IMR-90 (cell line): Measurements from ENCODE around the gene ETV3L. TPM values are rescaled to one million over a fixed set of nuclear protein-coding genes. Genes with fewer than 3 reads are reported as not detected.

Source experiments
- ATAC-seq: fragments of 200-7000 bp; cut with Tn5 transposase; 2 replicates; pipeline ENCODE4 v1.9.1; 2020; ENCODE audit warnings: low read depth, mild to moderate bottlenecking, moderate library complexity
- BruUV-seq: library from RNA; stranded (reverse); fragments of 400-500 nt; replicated peaks from 2 replicates; lab custom pipeline; 2021; lab: Mats Ljungman, UMichigan
- CTCF ChIA-PET: fragments of 300-600 bp; formaldehyde crosslinking; extraction: SDS; loops from one replicate; lab custom pipeline; 2021; ENCODE audit warnings: antibody characterized with exemption; lab: Yijun Ruan, JAX
- POLR2A ChIA-PET: fragments of 300-600 bp; sonication (Branson Sonifier 250); formaldehyde crosslinking; loops from one replicate; lab custom pipeline; 2022; ENCODE audit warnings: antibody characterized with exemption; ENCODE audit not compliant: unreplicated experiment; lab: Charles Lee
- DNase-seq: peaks from one replicate; pipeline ENCODE4 v3.0.0; 2013
- H2AFZ ChIP-seq: replicated peaks from 2 replicates; pipeline ENCODE3; 2013; ENCODE audit warnings: low read length, mild to moderate bottlenecking; ENCODE audit not compliant: poor library complexity
- H2AK5ac ChIP-seq: 2 replicates; pipeline ENCODE4 v1.6.1; 2013; ENCODE audit warnings: low read depth, low read length, inconsistent platforms
- H2AK9ac ChIP-seq: replicated peaks from 2 replicates; pipeline ENCODE3; 2013; ENCODE audit warnings: mild to moderate bottlenecking, low read depth, low read length, moderate library complexity; ENCODE audit not compliant: poor library complexity
- H2BK120ac ChIP-seq: 2 replicates; pipeline ENCODE4 v1.6.1; 2013; ENCODE audit warnings: low read depth, low read length, inconsistent platforms
- H2BK15ac ChIP-seq: 3 replicates; pipeline ENCODE4 v1.6.1; 2013; ENCODE audit warnings: low read depth, low read length, inconsistent platforms
- H2BK20ac ChIP-seq: 2 replicates; pipeline ENCODE4 v1.6.1; 2013; ENCODE audit warnings: low read depth, mild to moderate bottlenecking, inconsistent platforms, low read length, moderate library complexity
- H2BK5ac ChIP-seq: 2 replicates; pipeline ENCODE4 v1.6.1; 2013; ENCODE audit warnings: mild to moderate bottlenecking, low read depth, low read length, inconsistent platforms; ENCODE audit not compliant: poor library complexity, severe bottlenecking
- H3K14ac ChIP-seq: replicated peaks from 2 replicates; pipeline ENCODE4 v1.6.1; 2013; ENCODE audit warnings: low read depth, low read length, inconsistent platforms
- H3K18ac ChIP-seq: 2 replicates; pipeline ENCODE4 v1.6.1; 2013; ENCODE audit warnings: low read depth, low read length, control low read depth
- H3K23ac ChIP-seq: 2 replicates; pipeline ENCODE4 v1.6.1; 2013; ENCODE audit warnings: low read depth, low read length, inconsistent platforms
- H3K27ac ChIP-seq: 2 replicates; pipeline ENCODE4 v1.5.1; 2013; ENCODE audit warnings: mild to moderate bottlenecking, control low read depth, low read length; ENCODE audit not compliant: insufficient read depth
- H3K27me3 ChIP-seq: 2 replicates; pipeline ENCODE4 v1.6.1; 2013; ENCODE audit warnings: low read length; ENCODE audit not compliant: control insufficient read depth, insufficient read depth
- H3K36me3 ChIP-seq: 2 replicates; pipeline ENCODE4 v1.6.1; 2013; ENCODE audit warnings: low read length, mixed read lengths; ENCODE audit not compliant: control insufficient read depth, insufficient read depth
- H3K4ac ChIP-seq: 2 replicates; pipeline ENCODE4 v1.6.1; 2013; ENCODE audit warnings: low read depth, low read length, inconsistent platforms
- H3K4me1 ChIP-seq: 2 replicates; pipeline ENCODE4 v1.6.1; 2013; ENCODE audit warnings: low read length, mixed read lengths; ENCODE audit not compliant: control insufficient read depth, insufficient read depth
- H3K4me2 ChIP-seq: 2 replicates; pipeline ENCODE4 v1.6.1; 2013; ENCODE audit warnings: low read depth, mild to moderate bottlenecking, control low read depth, low read length, moderate library complexity
- H3K4me3 ChIP-seq: 2 replicates; pipeline ENCODE4 v1.5.1; 2013; ENCODE audit warnings: low read depth, mild to moderate bottlenecking, control low read depth, low read length, moderate library complexity; ENCODE audit not compliant: insufficient read depth
- H3K56ac ChIP-seq: 2 replicates; pipeline ENCODE4 v1.6.1; 2013; ENCODE audit warnings: low read length, inconsistent platforms; ENCODE audit not compliant: insufficient read depth; ENCODE audit errors: extremely low read depth
- H3K79me1 ChIP-seq, 2 experiments: 2 replicates each; pipeline ENCODE4 v1.6.1; 2013; ENCODE audit warnings: low read length in 2 of 2, inconsistent platforms in 1 of 2, low read depth in 1 of 2
- H3K9ac ChIP-seq: 2 replicates; pipeline ENCODE4 v1.6.1; 2013; ENCODE audit warnings: low read depth, low read length, control low read depth
- H3K9me1 ChIP-seq: 2 replicates; pipeline ENCODE4 v1.6.1; 2013; ENCODE audit warnings: low read length, inconsistent platforms; ENCODE audit not compliant: insufficient read depth
- H3K9me3 ChIP-seq: 2 replicates; pipeline ENCODE4 v1.6.1; 2013; ENCODE audit warnings: low read length; ENCODE audit not compliant: control insufficient read depth, insufficient read depth
- H4K20me1 ChIP-seq: 2 replicates; pipeline ENCODE4 v1.6.1; 2013; ENCODE audit warnings: low read length, inconsistent platforms; ENCODE audit not compliant: insufficient read depth
- H4K5ac ChIP-seq: 2 replicates; pipeline ENCODE4 v1.6.1; 2013; ENCODE audit warnings: mild to moderate bottlenecking, low read depth, low read length, control low read depth
- H4K8ac ChIP-seq, 2 experiments: 2 replicates each; pipeline ENCODE4 v1.6.1; 2013; ENCODE audit warnings: low read depth in 2 of 2, low read length in 2 of 2, control low read depth in 1 of 2, inconsistent platforms in 1 of 2
- H4K91ac ChIP-seq: 2 replicates; pipeline ENCODE4 v1.6.1; 2013; ENCODE audit warnings: low read depth, low read length, inconsistent platforms; ENCODE audit not compliant: insufficient read depth
- BHLHE40 ChIP-seq: fragments of 150-350 bp; IDR thresholded peaks from 2 replicates; pipeline ENCODE4 v1.6.1; 2016; ENCODE audit warnings: mild to moderate bottlenecking, low read depth, low read length
- CEBPB ChIP-seq: IDR thresholded peaks from 2 replicates; pipeline ENCODE4 v1.6.1; 2012; ENCODE audit warnings: low read depth, low read length, improper control_type of control experiment
- CHD1 ChIP-seq: IDR thresholded peaks from 2 replicates; pipeline ENCODE4 v1.6.1; 2012; ENCODE audit warnings: low read depth, low read length, improper control_type of control experiment
- CTCF ChIP-seq: conservative IDR thresholded peaks from 2 replicates; pipeline ENCODE4 v1.5.1; 2012; ENCODE audit warnings: mild to moderate bottlenecking, low read depth, low read length, improper control_type of control experiment
- ELK1 ChIP-seq: fragments of 150-350 bp; IDR thresholded peaks from 2 replicates; pipeline ENCODE4 v1.6.1; 2016; ENCODE audit warnings: low read depth, mild to moderate bottlenecking, low read length, moderate library complexity, borderline replicate concordance
- FOS ChIP-seq: fragments of 150-350 bp; IDR thresholded peaks from 2 replicates; pipeline ENCODE4 v1.6.1; 2016; ENCODE audit warnings: low read depth, low read length
- MAFK ChIP-seq: IDR thresholded peaks from 2 replicates; pipeline ENCODE4 v1.6.1; 2012; ENCODE audit warnings: low read depth, low read length, improper control_type of control experiment
- MAZ ChIP-seq: IDR thresholded peaks from 2 replicates; pipeline ENCODE4 v1.6.1; 2012; ENCODE audit warnings: low read depth, mild to moderate bottlenecking, low read length, improper control_type of control experiment, moderate library complexity, borderline replicate concordance
- MXI1 ChIP-seq: IDR thresholded peaks from 2 replicates; pipeline ENCODE4 v1.6.1; 2012; ENCODE audit warnings: low read depth, mild to moderate bottlenecking, low read length, moderate library complexity, borderline replicate concordance
- NFE2L2 ChIP-seq: fragments of 150-350 bp; IDR thresholded peaks from 2 replicates; pipeline ENCODE4 v1.6.1; 2016; ENCODE audit warnings: low read depth, mild to moderate bottlenecking, low read length
- POLR2A ChIP-seq: IDR thresholded peaks from 2 replicates; pipeline ENCODE4 v1.6.1; 2012; ENCODE audit warnings: mild to moderate bottlenecking, low read depth, low read length
- RAD21 ChIP-seq: IDR thresholded peaks from 2 replicates; pipeline ENCODE4 v1.6.1; 2012; ENCODE audit warnings: low read length, improper control_type of control experiment
- RCOR1 ChIP-seq: IDR thresholded peaks from 2 replicates; pipeline ENCODE4 v1.6.1; 2012; ENCODE audit warnings: mild to moderate bottlenecking, low read length, improper control_type of control experiment; ENCODE audit not compliant: insufficient replicate concordance
- RFX5 ChIP-seq: IDR thresholded peaks from 2 replicates; pipeline ENCODE4 v1.8.0; 2012; ENCODE audit warnings: low read depth, mild to moderate bottlenecking, low read length, moderate library complexity
- SMC3 ChIP-seq: fragments of 150-350 bp; IDR thresholded peaks from 2 replicates; pipeline ENCODE4 v1.6.1; 2016; ENCODE audit warnings: low read depth, mild to moderate bottlenecking, antibody characterized with exemption, low read length, moderate library complexity
- USF2 ChIP-seq: fragments of 150-350 bp; IDR thresholded peaks from 2 replicates; pipeline ENCODE4 v1.6.1; 2017; ENCODE audit warnings: mild to moderate bottlenecking, antibody characterized with exemption, low read length, low read depth
- WGBS, 2 experiments: methylation state at CpG; one replicate each; pipeline versions ENCODE4 v1.1.5 to v1.1.7; 2013; ENCODE audit warnings: missing lambda C conversion rate in 2 of 2; ENCODE audit not compliant: insufficient read length in 1 of 2; ENCODE audit errors: extremely low coverage in 2 of 2; 5-methylcytosine and 5-hydroxymethylcytosine counted together
- dilution Hi-C: fragments of 300-500 bp; cut with HindIII; formaldehyde crosslinking; loops from one replicate; pipeline ENCODE4 v1.14.3; 2018; ENCODE audit warnings: low sequenced_read_pairs; ENCODE audit not compliant: unreplicated experiment
- in situ Hi-C: fragments of 300-500 bp; cut with MboI; formaldehyde crosslinking; loops from 3 replicates; pipeline ENCODE4 v1.14.3; 2019; ENCODE audit warnings: low sequenced_read_pairs, inconsistent platforms, mixed read lengths
- intact Hi-C: fragments of 100-400 bp; cut with micrococcal nuclease; formaldehyde crosslinking; loops from 2 replicates; pipeline ENCODE4 v1.10.0; 2022
- polyA plus RNA-seq, 3 experiments: library from polyadenylated mRNA; depleted of rRNA; stranded (reverse); fragments of >200 nt; gene quantifications; 2 replicates each; pipeline ENCODE4 v1.2.3, GENCODE V29; 2012; ENCODE audit warnings: low replicate concordance in 1 of 3
- total RNA-seq: library from RNA; depleted of rRNA; stranded (reverse); fragments of >200 nt; gene quantifications from 2 replicates; pipeline ENCODE4 v1.2.3, GENCODE V29; 2012

The ETV3L gene
- total and polyA plus RNA-seq, 2 of the 4 experiments (the other 2 are of a cell fraction) = not detected

- H3K14ac ChIP-seq = no peak overlapping the region
- ChIA-PET CTCF (no interaction called here), POLR2A (no interaction called here)
- no peak overlapping the region for H2AK5ac ChIP-seq
- BruUV-seq = no TSS peak
- no peak overlapping the region for H2BK15ac ChIP-seq
- H3K18ac ChIP-seq = no peak overlapping the region
- no peak overlapping the region for H3K4ac ChIP-seq
- H3K27me3 ChIP-seq = no peaks in the 10 kb centered on the region
- H2AK9ac ChIP-seq = no peak overlapping the region
- H4K20me1 ChIP-seq = no peaks in the 10 kb centered on the region; the same call in none of the 2 replicates
- H3K36me3 ChIP-seq = peaks cover 33% of the 10 kb centered on the region
- H2BK20ac ChIP-seq = no peak overlapping the region
- no peak overlapping the region for H3K4me2 ChIP-seq
- no peak overlapping the region for H4K5ac ChIP-seq
- ATAC-seq (no peak), DNase-seq (no peak)
- H3K56ac ChIP-seq = no peak overlapping the region
- no peak for TF ChIP-seq POLR2A
- TF ChIP-seq RFX5 = no peak
- no peak for TF ChIP-seq BHLHE40
- TF ChIP-seq CEBPB = no peak
- no peak for TF ChIP-seq USF2
- TF ChIP-seq MXI1 = no peak
- no peak for TF ChIP-seq NFE2L2
- no peak for TF ChIP-seq MAZ
- TF ChIP-seq CHD1 = no peak
- TF ChIP-seq SMC3 = no peak
- no peak for TF ChIP-seq FOS
- TF ChIP-seq ELK1 = no peak
- no peak for TF ChIP-seq CTCF
- no peak for TF ChIP-seq MAFK
- no peak for TF ChIP-seq RCOR1
- no peak for TF ChIP-seq RAD21
- in situ Hi-C loops = no loop called here
- H4K91ac ChIP-seq = no peak overlapping the region
- no peaks in the 10 kb centered on the region for H3K9me3 ChIP-seq
- no peak overlapping the region for H3K4me3 ChIP-seq
- H3K79me1 ChIP-seq = peaks cover 18 to 30% of the 10 kb centered on the region in 2 experiments
- H2BK5ac ChIP-seq = no peak overlapping the region
- intact Hi-C loops = no loop called here
- H3K4me1 ChIP-seq = no peaks in the 10 kb centered on the region
- WGBS, 2 experiments = 87% methylated on average over 5 of the region's 7 CpGs; no CpG with 5 or more reads in 1 of the 2 experiments
- peaks cover 3% of the 10 kb centered on the region; the same call in 1 of the 2 replicates for H3K9me1 ChIP-seq
- dilution Hi-C loops = no loop called here
- H3K27ac ChIP-seq = no peak overlapping the region
- no peak overlapping the region for H4K8ac ChIP-seq
- no peak overlapping the region for H3K23ac ChIP-seq
- no peak overlapping the region for H2BK120ac ChIP-seq
- H2AFZ ChIP-seq = no peak overlapping the region
- H3K9ac ChIP-seq = no peak overlapping the region
These were observed 25.2 kb upstream of the ETV3L start for GRCh38 chr1:157124855-157125254.
